DND-41 (cell line): ENCODE measurements around the gene PRIM1.
"Not testable (repeated sequence)": the region's sequence is repeated elsewhere in the genome, so short reads cannot be mapped to it uniquely, and the experiment has no call there.

ENCODE experiments used
- ATAC-seq: fragments of 200-7000 bp; cut with Tn5 transposase; 3 replicates; pipeline ENCODE4 v1.9.1; 2021; ENCODE audit warnings: low read depth; ENCODE audit not compliant: insufficient read depth
- DNase-seq: peaks from one replicate; pipeline ENCODE4 v3.0.0-alpha.2; 2020
- H2AFZ ChIP-seq: 2 replicates; pipeline ENCODE4 v1.6.0; 2012; ENCODE audit warnings: low read depth, low read length
- H3K27ac ChIP-seq: 2 replicates; pipeline ENCODE4 v1.5.1; 2012; ENCODE audit warnings: low read length, inconsistent platforms
- H3K27me3 ChIP-seq: fragments of 200-600 bp; sonication (generic); 2 replicates; pipeline ENCODE4 v1.6.0; 2012; ENCODE audit warnings: low read length, mild to moderate bottlenecking, inconsistent platforms; ENCODE audit not compliant: insufficient read depth, poor library complexity
- H3K36me3 ChIP-seq: 2 replicates; pipeline ENCODE4 v1.5.1; 2012; ENCODE audit warnings: low read length, inconsistent platforms; ENCODE audit not compliant: insufficient read depth
- H3K4me1 ChIP-seq: 2 replicates; pipeline ENCODE4 v1.5.1; 2012; ENCODE audit warnings: mild to moderate bottlenecking, low read length; ENCODE audit not compliant: insufficient read depth
- H3K4me2 ChIP-seq: 2 replicates; pipeline ENCODE4 v1.6.0; 2012; ENCODE audit warnings: mild to moderate bottlenecking, moderate library complexity, low read length, inconsistent platforms; ENCODE audit not compliant: insufficient read depth
- H3K4me3 ChIP-seq, 2 experiments: fragments of 200-600 bp in 1 of 2; shearing (Covaris generic) in 1 of 2; 2 replicates each; pipeline ENCODE4 v1.5.1; 2012 to 2016; ENCODE audit warnings: inconsistent platforms in 2 of 2, low read length in 2 of 2, mild to moderate bottlenecking in 2 of 2, low read depth in 1 of 2, moderate library complexity in 1 of 2
- H3K79me2 ChIP-seq: 2 replicates; pipeline ENCODE4 v1.6.0; 2012; ENCODE audit warnings: low read length, inconsistent platforms; ENCODE audit not compliant: insufficient read depth
- H3K9ac ChIP-seq: 2 replicates; pipeline ENCODE4 v1.6.0; 2012; ENCODE audit warnings: low read depth, mild to moderate bottlenecking, inconsistent platforms, low read length, moderate library complexity
- H3K9me3 ChIP-seq: 2 replicates; pipeline ENCODE4 v1.5.1; 2012; ENCODE audit warnings: low read length, moderate library complexity, mild to moderate bottlenecking, inconsistent platforms; ENCODE audit not compliant: insufficient read depth, severe bottlenecking
- H4K20me1 ChIP-seq: 2 replicates; pipeline ENCODE4 v1.6.0; 2012; ENCODE audit warnings: low read length; ENCODE audit not compliant: insufficient read depth
- CTCF ChIP-seq: IDR thresholded peaks from 2 replicates; pipeline ENCODE4 v1.5.1; 2012; ENCODE audit warnings: borderline replicate concordance, low read length, moderate library complexity, mild to moderate bottlenecking; ENCODE audit not compliant: poor library complexity, severe bottlenecking; ENCODE audit errors: extremely low read depth
- EZH2 ChIP-seq: IDR thresholded peaks from 3 replicates; pipeline ENCODE4 v1.6.1; 2012; ENCODE audit warnings: borderline replicate concordance, low read depth, mild to moderate bottlenecking, moderate library complexity, low read length, inconsistent platforms; ENCODE audit not compliant: severe bottlenecking

PRIM1 gene

GRCh38 chr12:56751712-56752598 is at the start of gene PRIM1:
TSS of gene PRIM1 (minus strand) at chr12:56752323. CDS start at chr12:56752298, 25 bp downstream.
- peak within 1 kb of the TSS; percentile 53 to 96 for H3K4me3 ChIP-seq
- no peaks in the 10 kb centered on the region for H3K9me3 ChIP-seq
- H3K4me1 ChIP-seq: peaks cover 49% of the 10 kb centered on the region
- no peak for TF ChIP-seq EZH2
- no peak for TF ChIP-seq CTCF
- H3K27me3 ChIP-seq: no peaks in the 10 kb centered on the region
- H3K4me2 ChIP-seq: peak within 1 kb of the TSS; percentile 61
- peak within 1 kb of the TSS; percentile 100 for H3K27ac ChIP-seq
- H3K9ac ChIP-seq: peak within 1 kb of the TSS; percentile 96
- DNase-seq: peak; percentile 90
- peak; percentile 86 for ATAC-seq
- H2AFZ ChIP-seq: peak within 1 kb of the TSS; percentile 98
- H3K79me2 ChIP-seq: peaks cover 53% of the 10 kb centered on the region
- H3K36me3 ChIP-seq: peaks cover 30% of the 10 kb centered on the region
- no peaks in the 10 kb centered on the region for H4K20me1 ChIP-seq

DNA sequence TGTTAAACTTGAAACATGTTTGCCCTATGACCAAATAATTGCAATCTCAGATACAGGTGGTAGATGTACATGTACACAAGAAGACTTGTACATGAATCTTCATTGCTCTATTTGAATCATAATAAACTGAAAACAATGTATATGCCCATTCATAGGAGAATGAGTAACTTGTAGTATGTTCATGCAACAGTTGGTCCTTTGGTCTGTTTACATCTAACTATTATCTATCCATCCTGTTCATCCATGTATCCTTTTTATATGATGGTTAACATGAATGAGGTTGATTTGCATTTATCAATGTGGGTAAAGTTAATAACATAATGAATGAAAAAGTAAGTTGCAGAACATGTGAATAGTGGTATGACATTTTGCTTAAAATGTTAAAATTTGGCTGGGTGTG is 48.1 kb upstream of the PRIM1 start:
- H3K27me3 ChIP-seq: no peaks in the 10 kb centered on the region
- H3K9ac ChIP-seq: no peak overlapping the region
- TF ChIP-seq CTCF (no peak), EZH2 (no peak)
- ATAC-seq (no peak), DNase-seq (no peak)
- no peak overlapping the region for H2AFZ ChIP-seq
- H3K79me2 ChIP-seq: no peaks in the 10 kb centered on the region
- no peak overlapping the region for H3K4me3 ChIP-seq
- H4K20me1 ChIP-seq: no peaks in the 10 kb centered on the region
- H3K27ac ChIP-seq: no peak overlapping the region
- no peak overlapping the region for H3K4me2 ChIP-seq
- no peaks in the 10 kb centered on the region for H3K4me1 ChIP-seq
- peaks cover 3% of the 10 kb centered on the region for H3K9me3 ChIP-seq
- no peaks in the 10 kb centered on the region for H3K36me3 ChIP-seq

DNA sequence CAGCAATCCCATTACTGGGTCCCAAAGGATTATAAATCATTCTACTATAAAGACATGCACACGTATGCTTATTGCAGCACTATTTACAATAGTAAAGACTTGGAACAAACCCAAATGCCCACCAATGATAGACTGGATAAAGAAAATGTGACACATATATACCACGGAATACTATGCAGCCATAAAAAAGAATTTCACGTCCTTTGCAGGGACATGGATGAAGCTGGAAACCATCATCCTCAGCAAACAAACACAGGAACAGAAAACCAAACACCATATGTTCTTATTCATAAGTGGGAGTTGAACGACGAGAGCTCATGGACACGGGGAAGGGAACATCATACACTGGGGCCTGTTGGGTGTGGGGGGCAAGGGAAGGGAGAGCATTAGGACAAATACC is 47.2 kb upstream of the PRIM1 start:
- H3K79me2 ChIP-seq, H3K27ac ChIP-seq, H3K9ac ChIP-seq, H3K4me2 ChIP-seq, H3K9me3 ChIP-seq, H2AFZ ChIP-seq, H3K36me3 ChIP-seq, H4K20me1 ChIP-seq, DNase-seq, H3K4me1 ChIP-seq, H3K27me3 ChIP-seq, H3K4me3 ChIP-seq, ATAC-seq: not testable (repeated sequence)

GRCh38 chr12:56795791-56796190 is 43.7 kb upstream of the PRIM1 start:
- not testable (repeated sequence) for H4K20me1 ChIP-seq, H3K4me3 ChIP-seq, H3K27ac ChIP-seq, H3K36me3 ChIP-seq, H3K9me3 ChIP-seq, H3K9ac ChIP-seq, H2AFZ ChIP-seq, H3K4me2 ChIP-seq, DNase-seq, H3K4me1 ChIP-seq, H3K79me2 ChIP-seq, H3K27me3 ChIP-seq, ATAC-seq

DNA sequence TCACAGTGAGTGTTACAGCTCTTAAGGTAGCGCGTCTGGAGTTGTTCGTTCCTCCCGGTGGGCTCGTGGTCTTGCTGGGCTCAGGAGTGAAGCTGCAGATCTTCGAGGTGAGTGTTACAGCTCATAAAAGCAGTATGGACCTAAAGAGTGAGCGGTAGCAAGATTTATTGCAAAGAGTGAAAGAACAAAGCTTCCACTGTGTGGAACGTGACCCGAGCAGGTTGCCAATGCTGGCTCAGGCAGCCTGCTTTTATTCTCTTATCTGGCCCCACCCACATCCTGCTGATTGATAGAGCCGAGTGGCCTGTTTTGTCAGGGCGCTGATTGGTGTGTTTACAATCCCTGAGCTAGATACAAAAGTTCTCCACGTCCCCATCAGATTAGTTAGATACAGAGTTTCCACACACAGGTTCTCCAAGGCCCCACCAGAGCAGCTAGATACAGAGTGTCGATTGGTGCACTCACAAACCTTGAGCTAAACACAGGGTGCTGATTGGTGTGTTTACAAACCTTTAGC is 43.0 kb upstream of the PRIM1 start:
- H3K4me1 ChIP-seq, H3K36me3 ChIP-seq, H4K20me1 ChIP-seq, H3K79me2 ChIP-seq, H3K27me3 ChIP-seq, H3K4me3 ChIP-seq, DNase-seq, ATAC-seq, H3K27ac ChIP-seq, H2AFZ ChIP-seq, H3K4me2 ChIP-seq, H3K9ac ChIP-seq, H3K9me3 ChIP-seq: not testable (repeated sequence)

DNA sequence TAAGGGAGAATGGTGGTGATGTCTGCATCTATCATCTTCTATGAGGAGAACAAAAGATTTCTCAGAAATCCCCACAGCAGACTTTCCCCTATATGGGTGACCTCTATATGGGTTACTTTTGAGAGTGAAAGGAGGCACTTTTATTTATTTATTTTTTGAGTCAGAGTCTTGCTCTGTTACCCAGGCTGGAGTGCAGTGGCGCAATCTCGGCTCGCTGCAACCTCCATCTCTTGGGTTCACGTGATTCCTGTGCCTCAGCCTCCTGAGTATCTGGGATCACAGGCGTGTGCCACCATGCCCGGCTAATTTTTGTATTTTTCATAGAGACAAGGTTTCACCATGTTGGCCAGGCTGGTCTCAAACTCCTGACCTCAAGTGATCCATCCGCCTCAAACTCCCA is 41.0 kb upstream of the PRIM1 start:
- not testable (repeated sequence) for H3K27ac ChIP-seq, H3K27me3 ChIP-seq, H2AFZ ChIP-seq, H3K79me2 ChIP-seq, H4K20me1 ChIP-seq, H3K36me3 ChIP-seq, DNase-seq, H3K4me2 ChIP-seq, ATAC-seq, H3K9ac ChIP-seq, H3K9me3 ChIP-seq, H3K4me1 ChIP-seq, H3K4me3 ChIP-seq
